Kidney (tissue), 14 donors: ENCODE data around the gene MN1. TPM values are rescaled to one million over a fixed set of nuclear protein-coding genes. Genes with fewer than 3 reads are reported as not detected.

Experiments used
- DNase-seq, 5 donors: peaks; one replicate each; pipeline ENCODE4 v3.0.0-alpha.2; 2013 to 2020
- FAIRE-seq: peaks from 2 replicates; lab custom pipeline; 2012; peaks lifted over from hg19 to GRCh38; lab: Jason Lieb, UNC
- H3K27ac ChIP-seq, 2 donors: one replicate each; pipeline ENCODE4 v1.7.0; 2013; ENCODE audit warnings: low read depth in 2 of 2, low read length in 2 of 2, inconsistent platforms in 1 of 2
- H3K27me3 ChIP-seq: one replicate; pipeline ENCODE4 v1.7.1; 2013; ENCODE audit warnings: low read length, inconsistent platforms; ENCODE audit not compliant: control insufficient read depth, insufficient read depth
- H3K36me3 ChIP-seq, 3 donors: one replicate each; pipeline versions ENCODE4 v1.7.0 to v1.7.1; 2013; ENCODE audit warnings: low read length in 3 of 3, control low read depth in 1 of 3, inconsistent platforms in 1 of 3; ENCODE audit not compliant: insufficient read depth in 3 of 3, control insufficient read depth in 2 of 3
- H3K4me1 ChIP-seq, 3 donors: one replicate each; pipeline versions ENCODE4 v1.7.0 to v1.7.1; 2013; ENCODE audit warnings: low read length in 3 of 3, inconsistent platforms in 1 of 3, low read depth in 1 of 3; ENCODE audit not compliant: control insufficient read depth in 2 of 3, insufficient read depth in 2 of 3
- H3K4me3 ChIP-seq, 3 donors: one replicate each; pipeline versions ENCODE4 v1.7.0 to v1.8.1; 2013; ENCODE audit warnings: low read length in 3 of 3, control low read depth in 1 of 3, inconsistent platforms in 1 of 3
- H3K9ac ChIP-seq, 3 donors: one replicate each; pipeline versions ENCODE4 v1.7.0 to v1.7.1; 2013; ENCODE audit warnings: low read length in 3 of 3, control low read depth in 1 of 3, inconsistent platforms in 1 of 3
- H3K9me3 ChIP-seq, 3 donors: one replicate each; pipeline versions ENCODE4 v1.7.0 to v1.7.1; 2013; ENCODE audit warnings: low read length in 3 of 3, control low read depth in 1 of 3, inconsistent platforms in 1 of 3; ENCODE audit not compliant: control insufficient read depth in 2 of 3, insufficient read depth in 1 of 3
- intact Hi-C: fragments of 100-400 bp; cut with DNase I; formaldehyde crosslinking; loops from one replicate; pipeline ENCODE4 v1.11.1; 2022
- polyA plus RNA-seq: library from polyadenylated mRNA; stranded (reverse); fragments of 350-450 nt; fragmentation: Illumina TruSeq; extraction: RNeasy Lipid Tissue Mini Kit (QIAGEN cat#74804); gene quantifications from one replicate; pipeline ENCODE4 v1.2.3, GENCODE V29; 2014; ENCODE audit warnings: low read depth, low replicate concordance; ENCODE audit not compliant: insufficient read depth
- total RNA-seq: library from RNA; stranded (reverse); fragmentation: NEBNext Ultra II Directional; extraction: Animal tissue kit (Norgen Biotek cat#: 25700); gene quantifications from one replicate; pipeline ENCODE4 v1.2.1, GENCODE V29; 2021
- TF ChIP-seq, protein P1 (sequence below): IDR thresholded peaks from 3 replicates; pipeline ENCODE4 v1.5.1; 2012; ENCODE audit warnings: mild to moderate bottlenecking, moderate library complexity, borderline replicate concordance; ENCODE audit not compliant: insufficient read depth; ENCODE audit errors: extremely low read depth
- donor health status: control.
- donor health status: control.
- donor health status: control.
- donor health status: control.
- donor health status: control.
- donor health status: DM: yes; HTN: yes; CAD: no.
- donor health status: Normal renal cell carcinoma (clear cell type).

The MN1 gene
- total and polyA plus RNA-seq, 2 donors from 2014 or later, result 0.92 to 3.2 TPM

DNA sequence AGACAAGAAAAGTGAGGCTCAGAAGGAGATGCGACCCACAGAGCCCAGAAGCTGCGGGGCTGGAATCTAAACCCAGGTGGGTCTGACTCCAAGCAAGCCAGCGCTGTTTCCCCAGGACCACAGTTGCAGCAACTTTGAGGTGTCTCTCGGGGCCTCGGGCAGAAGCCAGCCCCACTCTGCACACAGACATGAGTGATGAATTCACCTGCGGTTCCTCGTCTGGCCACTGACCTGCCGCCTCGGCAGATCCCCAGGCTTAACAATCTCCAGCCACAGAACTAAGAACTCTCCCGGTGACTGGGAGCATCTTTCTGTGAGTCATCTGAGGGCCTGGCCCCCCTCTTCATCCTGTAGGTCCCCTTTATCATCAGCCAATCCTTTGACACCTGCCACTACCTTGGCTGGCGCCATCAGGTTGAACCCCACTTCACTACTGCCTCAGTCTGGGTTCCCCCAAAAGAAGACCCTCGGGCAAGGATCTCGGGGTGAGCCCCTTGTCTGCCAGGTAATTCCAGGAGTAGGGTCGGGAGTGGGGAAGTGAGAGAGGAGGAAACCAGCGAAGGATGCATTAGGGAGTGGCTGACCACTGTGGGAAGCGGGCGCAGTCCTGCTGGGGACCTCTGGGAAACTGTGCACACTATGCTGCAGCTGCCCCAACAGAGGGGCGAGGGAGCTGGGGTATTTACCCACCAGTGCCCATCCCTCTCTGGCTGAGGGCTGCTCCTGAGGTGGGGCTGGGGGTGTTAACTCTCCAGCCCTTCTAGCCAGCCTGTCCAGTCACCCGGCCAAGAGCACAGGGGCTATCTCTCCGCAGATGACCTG is 33.0 kb upstream of the MN1 start:
- Histone ChIP-seq H3K4me1 (no peaks in the 10 kb centered on the region), H3K4me3 (no peak overlapping the region), H3K9ac (no peak overlapping the region), H3K9me3 (no peaks in the 10 kb centered on the region), H3K27ac (no peak overlapping the region), H3K36me3 (no peaks in the 10 kb centered on the region), H3K27me3 (no peaks in the 10 kb centered on the region)
- FAIRE-seq (no peak), DNase-seq (no peak)
- TF ChIP-seq, protein P1, sequence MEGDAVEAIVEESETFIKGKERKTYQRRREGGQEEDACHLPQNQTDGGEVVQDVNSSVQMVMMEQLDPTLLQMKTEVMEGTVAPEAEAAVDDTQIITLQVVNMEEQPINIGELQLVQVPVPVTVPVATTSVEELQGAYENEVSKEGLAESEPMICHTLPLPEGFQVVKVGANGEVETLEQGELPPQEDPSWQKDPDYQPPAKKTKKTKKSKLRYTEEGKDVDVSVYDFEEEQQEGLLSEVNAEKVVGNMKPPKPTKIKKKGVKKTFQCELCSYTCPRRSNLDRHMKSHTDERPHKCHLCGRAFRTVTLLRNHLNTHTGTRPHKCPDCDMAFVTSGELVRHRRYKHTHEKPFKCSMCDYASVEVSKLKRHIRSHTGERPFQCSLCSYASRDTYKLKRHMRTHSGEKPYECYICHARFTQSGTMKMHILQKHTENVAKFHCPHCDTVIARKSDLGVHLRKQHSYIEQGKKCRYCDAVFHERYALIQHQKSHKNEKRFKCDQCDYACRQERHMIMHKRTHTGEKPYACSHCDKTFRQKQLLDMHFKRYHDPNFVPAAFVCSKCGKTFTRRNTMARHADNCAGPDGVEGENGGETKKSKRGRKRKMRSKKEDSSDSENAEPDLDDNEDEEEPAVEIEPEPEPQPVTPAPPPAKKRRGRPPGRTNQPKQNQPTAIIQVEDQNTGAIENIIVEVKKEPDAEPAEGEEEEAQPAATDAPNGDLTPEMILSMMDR, result no peak
- intact Hi-C loops, result no loop called here

DNA sequence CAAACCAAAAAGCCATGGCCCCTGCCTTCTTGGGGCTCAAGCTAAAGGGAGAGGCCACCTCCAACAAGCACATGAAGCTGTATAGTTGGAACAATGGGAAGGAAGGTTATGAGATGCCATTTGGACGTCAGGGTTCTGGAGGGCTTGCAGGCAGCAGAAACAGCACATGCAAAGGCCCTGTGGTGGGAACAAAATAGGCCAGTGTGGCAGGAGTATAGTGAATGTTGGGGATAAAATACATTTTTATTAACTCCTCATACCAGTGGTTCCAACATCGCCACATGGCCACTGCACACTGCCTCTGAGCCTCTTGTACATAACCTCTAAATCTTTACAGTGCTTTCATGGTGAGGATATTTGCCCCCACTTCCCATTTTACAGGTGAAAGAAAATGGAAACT is 32.2 kb upstream of the MN1 start:
- DNase-seq (no peak), FAIRE-seq (no peak)
- TF ChIP-seq, protein P1, result no peak
- H3K4me1 ChIP-seq, result no peaks in the 10 kb centered on the region
- H3K27me3 ChIP-seq, result no peaks in the 10 kb centered on the region
- H3K36me3 ChIP-seq, result no peaks in the 10 kb centered on the region
- H3K9ac ChIP-seq, result no peak overlapping the region
- no peaks in the 10 kb centered on the region for H3K9me3 ChIP-seq
- no peak overlapping the region for H3K27ac ChIP-seq
- intact Hi-C loops, result no loop called here
- H3K4me3 ChIP-seq, result no peak overlapping the region

DNA sequence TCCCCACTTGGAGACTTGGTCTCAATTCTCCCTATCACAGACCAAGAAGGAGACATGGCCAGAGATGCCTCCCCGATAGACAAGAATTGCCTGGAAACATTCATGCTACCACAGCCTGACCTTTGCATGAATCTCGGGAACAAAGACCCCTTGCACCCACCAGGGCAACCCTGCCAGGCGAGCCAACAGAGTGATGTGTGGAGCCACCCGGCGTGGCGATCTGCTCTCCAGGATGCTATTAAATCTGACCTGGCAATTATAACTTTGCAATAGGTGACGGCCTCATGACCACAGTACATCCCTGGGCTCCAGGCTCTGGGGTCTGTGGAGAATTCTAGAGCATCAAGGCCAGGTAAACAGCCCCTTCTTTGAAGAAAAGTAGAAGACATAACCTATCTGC is 31.1 kb upstream of the MN1 start:
- H3K9ac ChIP-seq, result no peak overlapping the region
- no peak for FAIRE-seq

More for the DNA sequence above, 31.1 kb upstream of the MN1 start:
- no peaks in the 10 kb centered on the region for H3K4me1 ChIP-seq
- no peaks in the 10 kb centered on the region for H3K27me3 ChIP-seq
- H3K36me3 ChIP-seq, result no peaks in the 10 kb centered on the region
- DNase-seq, result no peak
- H3K9me3 ChIP-seq, result no peaks in the 10 kb centered on the region
- TF ChIP-seq, protein P1, result no peak
- intact Hi-C loops, result no loop called here
- no peak overlapping the region for H3K4me3 ChIP-seq
- no peak overlapping the region for H3K27ac ChIP-seq
